Endothelial cell of umbilical vein (primary cell): ENCODE results near the gene DACT1. TPM values are rescaled to one million over a fixed set of nuclear protein-coding genes. Genes with fewer than 3 reads are reported as not detected.

ENCODE experiments used
- BruUV-seq: library from RNA; stranded (reverse); fragments of 400-500 nt; replicated peaks from 2 replicates; lab custom pipeline; 2021; lab: Mats Ljungman, UMichigan
- CTCF ChIA-PET: fragments of 300-600, 350-600 bp; sonication (Branson Sonifier 250); formaldehyde crosslinking; loops from one replicate; lab custom pipeline; 2021; ENCODE audit warnings: antibody characterized with exemption, inconsistent platforms; lab: Charles Lee
- POLR2A ChIA-PET: fragments of 300-600, 350-600 bp; sonication (Branson Sonifier 250); formaldehyde crosslinking; loops from one replicate; lab custom pipeline; 2021; ENCODE audit warnings: antibody characterized with exemption, inconsistent platforms; lab: Charles Lee
- DNase-seq: peaks from one replicate; pipeline ENCODE4 v3.0.0-alpha.2; 2011; ENCODE audit warnings: low read depth, low spot score
- FAIRE-seq: peaks from 2 replicates; lab custom pipeline; 2011; peaks lifted over from hg19 to GRCh38; lab: Jason Lieb, UNC
- H2AFZ ChIP-seq: 2 replicates; pipeline ENCODE4 v1.6.0; 2012; ENCODE audit warnings: low read depth, low read length, control low read depth, inconsistent platforms
- H3K27ac ChIP-seq: 2 replicates; pipeline ENCODE4 v1.5.1; 2011; ENCODE audit warnings: low read depth, mild to moderate bottlenecking, control low read depth, low read length, moderate library complexity; ENCODE audit not compliant: insufficient read depth
- H3K27me3 ChIP-seq, 2 experiments: 2 replicates each; pipeline versions ENCODE4 v1.6.0 to v1.6.1; 2011; ENCODE audit warnings: low read length in 2 of 2, mixed read lengths in 1 of 2; ENCODE audit not compliant: control insufficient read depth in 2 of 2, insufficient read depth in 2 of 2
- H3K36me3 ChIP-seq, 2 experiments: 2 replicates in 1 of 2; 3 replicates in 1 of 2; pipeline ENCODE4 v1.5.1; 2011; ENCODE audit warnings: low read length in 2 of 2, mild to moderate bottlenecking in 1 of 2, moderate library complexity in 1 of 2; ENCODE audit not compliant: control insufficient read depth in 2 of 2, insufficient read depth in 2 of 2; ENCODE audit errors: extremely low read depth in 1 of 2
- H3K4me1 ChIP-seq: 3 replicates; pipeline ENCODE4 v1.5.1; 2011; ENCODE audit warnings: mild to moderate bottlenecking, low read length; ENCODE audit not compliant: control insufficient read depth, insufficient read depth; ENCODE audit errors: extremely low read depth
- H3K4me2 ChIP-seq: 2 replicates; pipeline ENCODE4 v1.6.1; 2011; ENCODE audit warnings: low read length, control low read depth, mixed read lengths; ENCODE audit not compliant: insufficient read depth
- H3K4me3 ChIP-seq, 3 experiments: fragments of 200-600 bp in 1 of 3; sonication (generic), shearing (Covaris generic) in 1 of 3; replicated peaks in 1 of 3; 2 replicates each; pipeline ENCODE4 v1.5.1; 2011 to 2016; ENCODE audit warnings: control low read depth in 3 of 3, low read length in 3 of 3, mild to moderate bottlenecking in 2 of 3, inconsistent platforms in 1 of 3, low read depth in 1 of 3, moderate library complexity in 1 of 3; ENCODE audit not compliant: insufficient read depth in 1 of 3
- H3K79me2 ChIP-seq: 2 replicates; pipeline ENCODE4 v1.6.0; 2012; ENCODE audit warnings: low read length, inconsistent platforms; ENCODE audit not compliant: control insufficient read depth, insufficient read depth
- H3K9ac ChIP-seq: replicated peaks from 2 replicates; pipeline ENCODE3; 2011; ENCODE audit warnings: low read length, control low read depth; ENCODE audit not compliant: insufficient read depth; ENCODE audit errors: extremely low read depth
- H3K9me1 ChIP-seq: replicated peaks from 3 replicates; pipeline ENCODE4 v1.6.0; 2011; ENCODE audit warnings: mild to moderate bottlenecking, low read length; ENCODE audit not compliant: control insufficient read depth, insufficient read depth; ENCODE audit errors: extremely low read depth
- H3K9me3 ChIP-seq: replicated peaks from 2 replicates; pipeline ENCODE4 v1.5.1; 2012; ENCODE audit warnings: low read length, inconsistent platforms; ENCODE audit not compliant: control insufficient read depth, insufficient read depth
- H4K20me1 ChIP-seq: replicated peaks from 2 replicates; pipeline ENCODE3; 2011; ENCODE audit warnings: mild to moderate bottlenecking, low read length; ENCODE audit not compliant: control insufficient read depth, insufficient read depth; ENCODE audit errors: extremely low read depth
- CTCF ChIP-seq, 2 donors: IDR thresholded peaks; 1 replicate in 1 of 2; 2 replicates in 1 of 2; pipeline ENCODE4 v1.5.1; 2011; ENCODE audit warnings: low read length in 2 of 2, mild to moderate bottlenecking in 2 of 2, moderate library complexity in 2 of 2, control low read depth in 1 of 2, inconsistent platforms in 1 of 2, low read depth in 1 of 2; ENCODE audit not compliant: insufficient read depth in 1 of 2; ENCODE audit errors: extremely low read depth in 1 of 2
- EZH2 ChIP-seq: IDR thresholded peaks from 2 replicates; pipeline ENCODE4 v1.6.1; 2012; ENCODE audit warnings: borderline replicate concordance, low read depth, mild to moderate bottlenecking, moderate library complexity, low read length, inconsistent platforms; ENCODE audit not compliant: severe bottlenecking
- FOS ChIP-seq: IDR thresholded peaks from 2 replicates; pipeline ENCODE4 v1.6.1; 2011; ENCODE audit warnings: mild to moderate bottlenecking, low read length, moderate library complexity, borderline replicate concordance; ENCODE audit not compliant: insufficient read depth
- GATA2 ChIP-seq: IDR thresholded peaks from 2 replicates; pipeline ENCODE4 v1.7.0; 2011; ENCODE audit warnings: low read depth, mild to moderate bottlenecking, moderate library complexity, mixed read lengths, low read length; ENCODE audit not compliant: insufficient read length, insufficient read depth
- JUN ChIP-seq: IDR thresholded peaks from 2 replicates; pipeline ENCODE4 v1.6.1; 2011; ENCODE audit warnings: borderline replicate concordance, low read depth; ENCODE audit not compliant: insufficient read length, insufficient read depth
- MAX ChIP-seq: IDR thresholded peaks from 2 replicates; pipeline ENCODE4 v1.6.1; 2011; ENCODE audit not compliant: insufficient read depth, insufficient read length
- MYC ChIP-seq: IDR thresholded peaks from one replicate; pipeline ENCODE4 v1.6.1; 2011; ENCODE audit warnings: mild to moderate bottlenecking, low read depth, low read length
- POLR2A ChIP-seq: IDR thresholded peaks from 2 replicates; pipeline ENCODE4 v1.6.1; 2012; ENCODE audit warnings: low read depth, mild to moderate bottlenecking, control low read depth, low read length
- POLR2AphosphoS5 ChIP-seq: IDR thresholded peaks from 2 replicates; pipeline ENCODE4 v1.6.1; 2012; ENCODE audit warnings: low read depth, mild to moderate bottlenecking, control low read depth, low read length, moderate library complexity; ENCODE audit not compliant: insufficient read depth
- dilution Hi-C: fragments of 300-500 bp; cut with MboI; formaldehyde crosslinking; loops from one replicate; pipeline ENCODE4 v1.15.0; 2019; ENCODE audit warnings: low sequenced_read_pairs; ENCODE audit not compliant: extremely low pct_ligation_motif_present
- intact Hi-C: fragments of 100-400 bp; cut with micrococcal nuclease; formaldehyde crosslinking; loops from one replicate; pipeline ENCODE4 v1.10.0; 2022
- polyA plus RNA-seq, 4 experiments: library from polyadenylated mRNA; depleted of rRNA in 3 of 4; stranded (reverse) in 3 of 4; unstranded in 1 of 4; fragments of >200 nt; gene quantifications; 2 replicates each; pipeline versions ENCODE4 v1.2.1 to v1.2.3, GENCODE V29; 2011 to 2012; ENCODE audit warnings: missing spikeins in 1 of 4
- total RNA-seq: library from RNA; stranded (reverse); gene quantifications from 2 replicates; pipeline ENCODE4 v1.2.3, GENCODE V29; 2021

The DACT1 gene
- total and polyA plus RNA-seq, 2 donors (not counting 3 experiments of a cell fraction or from before 2014, with no cell fraction given) = 0.21 to 0.27 TPM

DNA sequence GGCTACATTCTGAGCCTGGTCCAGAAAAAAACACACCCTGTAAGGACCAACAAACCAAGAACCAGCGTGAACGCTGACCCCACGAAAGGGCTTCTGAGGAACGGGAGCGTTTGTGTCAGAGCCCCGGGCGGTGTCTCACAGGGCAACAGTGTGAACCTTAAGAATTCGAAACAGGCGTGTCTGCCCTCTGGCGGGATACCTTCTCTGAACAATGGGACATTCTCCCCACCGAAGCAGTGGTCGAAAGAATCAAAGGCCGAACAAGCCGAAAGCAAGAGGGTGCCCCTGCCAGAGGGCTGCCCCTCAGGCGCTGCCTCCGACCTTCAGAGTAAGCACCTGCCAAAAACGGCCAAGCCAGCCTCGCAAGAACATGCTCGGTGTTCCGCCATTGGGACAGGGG, 7.9 kb downstream of the DACT1 start:
- Histone ChIP-seq H3K27ac (no peak overlapping the region), H3K4me2 (no peak overlapping the region), H3K27me3 (no peaks in the 10 kb centered on the region), H2AFZ (no peak overlapping the region), H3K79me2 (no peaks in the 10 kb centered on the region), H3K36me3 (no peaks in the 10 kb centered on the region), H3K4me1 (no peaks in the 10 kb centered on the region), H3K9me1 (no peaks in the 10 kb centered on the region), H3K9ac (no peak overlapping the region), H4K20me1 (no peaks in the 10 kb centered on the region), H3K9me3 (no peaks in the 10 kb centered on the region), H3K4me3 (no peak overlapping the region)
- TF ChIP-seq JUN (no peak), EZH2 (no peak), POLR2A (no peak), CTCF (IDR thresholded peaks at IDR 0.05; ENCODE audit: extremely low read depth in 1 of 2, insufficient read depth in 1 of 2, low read depth in 1 of 2, low read length in 2 of 2) (no peak), POLR2AphosphoS5 (no peak), MYC (no peak), MAX (no peak), FOS (no peak), GATA2 (no peak)
- ChIA-PET POLR2A (no interaction called here), CTCF (no interaction called here)
- no peak for FAIRE-seq
- intact Hi-C loops = loop anchor here (10.0 kb wide), 1 partner anchor 299 kb away; no protein-coding TSS in a partner anchor
- BruUV-seq = no TSS peak
- no peak for DNase-seq
- dilution Hi-C loops = no loop called here
